Activated CD4-positive, alpha-beta T cell treated with anti-CD3 and anti-CD28 coated beads, Interleukin-2, amount 50 U/mL, for 16 hours (primary cell): ENCODE results near the gene C13orf46.
"Not testable (repeated sequence)": the region's sequence is repeated elsewhere in the genome, so short reads cannot be mapped to it uniquely, and the experiment has no call there.

Source experiments
- DNase-seq: peaks from one replicate; pipeline ENCODE4 v3.0.0-alpha.2; 2020

The C13orf46 gene

GRCh38 chr13:113973218-113974164 lies at the start of gene C13orf46:
TSS of gene C13orf46 (minus strand) at chr13:113974076. CDS start at chr13:113973997, 79 bp downstream.
- no peak for DNase-seq

GRCh38 chr13:114022876-114023275 lies 49.0 kb upstream of the C13orf46 start:
- DNase-seq: no peak

- no peak for DNase-seq
These were observed 48.4 kb upstream of the C13orf46 start for GRCh38 chr13:114022309-114022669.

GRCh38 chr13:114021464-114022308 lies 47.8 kb upstream of the C13orf46 start:
- DNase-seq: no peak

- no peak for DNase-seq
These were observed 47.0 kb upstream of the C13orf46 start for GRCh38 chr13:114020750-114021463.

GRCh38 chr13:114020134-114020533 lies 46.3 kb upstream of the C13orf46 start:
- DNase-seq: not testable (repeated sequence)

GRCh38 chr13:114019367-114019766 lies 45.5 kb upstream of the C13orf46 start:
- peak; percentile 16 for DNase-seq

- no peak for DNase-seq
These were observed 44.7 kb upstream of the C13orf46 start for GRCh38 chr13:114018461-114019055.

- DNase-seq: no peak
These were observed 44.1 kb upstream of the C13orf46 start for GRCh38 chr13:114017966-114018365.

- no peak for DNase-seq
These were observed 43.3 kb upstream of the C13orf46 start for GRCh38 chr13:114017028-114017630.

GRCh38 chr13:114016321-114017027 lies 42.6 kb upstream of the C13orf46 start:
- DNase-seq: no peak

GRCh38 chr13:114015969-114016295 lies 42.1 kb upstream of the C13orf46 start:
- no peak for DNase-seq

GRCh38 chr13:114015111-114015968 lies 41.5 kb upstream of the C13orf46 start:
- DNase-seq: no peak

GRCh38 chr13:114013952-114014629 lies 40.2 kb upstream of the C13orf46 start:
- DNase-seq: no peak

- no peak for DNase-seq
These were observed 39.5 kb upstream of the C13orf46 start for GRCh38 chr13:114013336-114013735.

GRCh38 chr13:114012921-114013320 lies 39.0 kb upstream of the C13orf46 start:
- DNase-seq: no peak

GRCh38 chr13:114012141-114012540 lies 38.3 kb upstream of the C13orf46 start:
- no peak for DNase-seq

GRCh38 chr13:114011226-114011625 lies 37.4 kb upstream of the C13orf46 start:
- DNase-seq: no peak

- DNase-seq: no peak
These were observed 36.7 kb upstream of the C13orf46 start for GRCh38 chr13:114010401-114011101.
